PC-3 (cell line): Measurements from ENCODE around the gene ADAM12. TPM values are rescaled to one million over a fixed set of nuclear protein-coding genes. Genes with fewer than 3 reads are reported as not detected.

Experiments used
- ATAC-seq: fragments of 200-7000 bp; cut with Tn5 transposase; 2 replicates; pipeline ENCODE4 v1.9.1; 2020; ENCODE audit warnings: mild to moderate bottlenecking, moderate library complexity
- BruUV-seq: library from RNA; stranded (reverse); fragments of 400-500 nt; replicated peaks from 2 replicates; lab custom pipeline; 2021; lab: Mats Ljungman, UMichigan
- CTCF ChIA-PET: fragments of 300-600 bp; sonication (Branson Sonifier 250); formaldehyde crosslinking; loops from one replicate; lab custom pipeline; 2022; ENCODE audit warnings: antibody characterized with exemption; lab: Charles Lee
- POLR2A ChIA-PET: fragments of 300-600 bp; sonication (Branson Sonifier 250); formaldehyde crosslinking; loops from one replicate; lab custom pipeline; 2022; ENCODE audit warnings: antibody characterized with exemption; ENCODE audit not compliant: unreplicated experiment; lab: Charles Lee
- DNase-seq: peaks from one replicate; pipeline ENCODE4 v3.0.0-alpha.2; 2015
- H2AFZ ChIP-seq: fragments of 300-600 bp; sonication (generic); 2 replicates; pipeline ENCODE4 v1.6.0; 2016; ENCODE audit warnings: antibody characterized with exemption, low read length
- H3F3A ChIP-seq: fragments of 300-600 bp; sonication (generic); one replicate; pipeline ENCODE4 v1.6.0; 2017; ENCODE audit warnings: antibody characterized with exemption, low read length, control low read depth, mild to moderate bottlenecking; ENCODE audit not compliant: unreplicated experiment
- H3K27ac ChIP-seq: fragments of 300-600 bp; sonication (generic); 2 replicates; pipeline ENCODE4 v1.5.1; 2016; ENCODE audit warnings: mild to moderate bottlenecking, low read length
- H3K27me3 ChIP-seq: fragments of 300-600 bp; sonication (generic); 2 replicates; pipeline ENCODE4 v1.6.1; 2016; ENCODE audit warnings: low read length, mixed read lengths
- H3K36me3 ChIP-seq: fragments of 300-600 bp; sonication (generic); 2 replicates; pipeline ENCODE4 v1.6.1; 2016; ENCODE audit warnings: low read depth, mixed run types, low read length, mixed read lengths
- H3K4me1 ChIP-seq: fragments of 300-600 bp; sonication (generic); 2 replicates; pipeline ENCODE4 v1.5.1; 2016; ENCODE audit warnings: low read length; ENCODE audit not compliant: insufficient read depth
- H3K4me2 ChIP-seq: fragments of 300-600 bp; sonication (generic); 2 replicates; pipeline ENCODE4 v1.6.0; 2016; ENCODE audit warnings: low read length
- H3K4me3 ChIP-seq: fragments of 300-600 bp; sonication (generic); 2 replicates; pipeline ENCODE4 v1.5.1; 2016; ENCODE audit warnings: mild to moderate bottlenecking, low read length, mixed read lengths
- H3K79me2 ChIP-seq: fragments of 300-600 bp; sonication (generic); 2 replicates; pipeline ENCODE4 v1.6.1; 2017; ENCODE audit warnings: low read length, mixed read lengths
- H3K9ac ChIP-seq: fragments of 300-600 bp; sonication (generic); 2 replicates; pipeline ENCODE4 v1.6.0; 2016; ENCODE audit warnings: mild to moderate bottlenecking, low read length
- H3K9me2 ChIP-seq: fragments of 300-600 bp; sonication (generic); replicated peaks from 2 replicates; pipeline ENCODE4 v1.6.1; 2016; ENCODE audit warnings: mixed run types, low read length, mixed read lengths
- H3K9me3 ChIP-seq: fragments of 300-600 bp; sonication (generic); 2 replicates; pipeline ENCODE4 v1.6.1; 2016; ENCODE audit warnings: low read length, mixed read lengths
- H4K20me1 ChIP-seq: fragments of 300-600 bp; sonication (generic); 2 replicates; pipeline ENCODE4 v1.6.1; 2016; ENCODE audit warnings: low read length, mixed read lengths
- CTCF ChIP-seq: fragments of 300-600 bp; sonication (generic); conservative IDR thresholded peaks from 2 replicates; pipeline ENCODE4 v1.5.1; 2017; ENCODE audit warnings: antibody characterized with exemption, low read depth, mild to moderate bottlenecking, low read length
- EZH2 ChIP-seq: fragments of 300-600 bp; sonication (generic); IDR thresholded peaks from one replicate; pipeline ENCODE4 v1.6.1; 2017; ENCODE audit warnings: antibody characterized with exemption, mild to moderate bottlenecking, low read length; ENCODE audit not compliant: unreplicated experiment
- EZH2phosphoT487 ChIP-seq: fragments of 300-600 bp; sonication (generic); IDR thresholded peaks from 2 replicates; pipeline ENCODE4 v1.6.1; 2018; ENCODE audit warnings: mild to moderate bottlenecking, antibody characterized with exemption, low read length, borderline replicate concordance
- intact Hi-C: fragments of 100-400 bp; cut with micrococcal nuclease; formaldehyde crosslinking; loops from 2 replicates; pipeline ENCODE4 v1.9.0; 2023
- total RNA-seq: library from RNA; depleted of rRNA; stranded (reverse); fragments of >200 nt; gene quantifications from 2 replicates; pipeline ENCODE4 v1.2.3, GENCODE V29; 2014

The ADAM12 gene
- total RNA-seq, 1 experiment from 2014 or later: 3.4 TPM

- no peak overlapping the region for H3K4me3 ChIP-seq
- CTCF ChIA-PET: no interaction called here
- no peak overlapping the region for H3K9ac ChIP-seq
- H3F3A ChIP-seq: no peaks in the 10 kb centered on the region
- TF ChIP-seq CTCF (no peak), EZH2phosphoT487 (no peak), EZH2 (no peak)
- no peaks in the 10 kb centered on the region for H3K9me2 ChIP-seq
- no peaks in the 10 kb centered on the region for H3K36me3 ChIP-seq
- no peaks in the 10 kb centered on the region for H3K79me2 ChIP-seq
- H2AFZ ChIP-seq: no peak overlapping the region
- no peaks in the 10 kb centered on the region for H4K20me1 ChIP-seq
- H3K4me1 ChIP-seq: 0 out of 2 replicates have a peak, but pooled peaks cover 3% of the 10 kb centered on the region
- H3K9me3 ChIP-seq: no peaks in the 10 kb centered on the region
- no peak for DNase-seq
- POLR2A ChIA-PET: no interaction called here
- H3K4me2 ChIP-seq: no peak overlapping the region
- no TSS peak for BruUV-seq
- H3K27me3 ChIP-seq: no peaks in the 10 kb centered on the region
- ATAC-seq: no peak
- intact Hi-C loops: no loop called here
- H3K27ac ChIP-seq: no peak overlapping the region
These were observed 19.1 kb downstream of the ADAM12 start for GRCh38 chr10:126369125-126369710.

- H3K79me2 ChIP-seq: no peaks in the 10 kb centered on the region
- CTCF ChIA-PET: no interaction called here
- H3K36me3 ChIP-seq: no peaks in the 10 kb centered on the region
- no peaks in the 10 kb centered on the region for H3K27me3 ChIP-seq
- no peaks in the 10 kb centered on the region for H3K4me1 ChIP-seq
- POLR2A ChIA-PET: no interaction called here
- no peak overlapping the region for H3K4me2 ChIP-seq
- H3K27ac ChIP-seq: no peak overlapping the region
- no peak overlapping the region for H3K9ac ChIP-seq
- H3K9me3 ChIP-seq: no peaks in the 10 kb centered on the region
- H3F3A ChIP-seq: no peaks in the 10 kb centered on the region
- intact Hi-C loops: no loop called here
- ATAC-seq (no peak), DNase-seq (no peak)
- H3K9me2 ChIP-seq: no peaks in the 10 kb centered on the region
- no peak overlapping the region for H3K4me3 ChIP-seq
- no peaks in the 10 kb centered on the region for H4K20me1 ChIP-seq
- TF ChIP-seq CTCF (no peak), EZH2 (no peak), EZH2phosphoT487 (no peak)
- BruUV-seq: no TSS peak
- H2AFZ ChIP-seq: no peak overlapping the region
These were observed 31.1 kb downstream of the ADAM12 start for GRCh38 chr10:126357169-126357568.

GRCh38 chr10:126353666-126354065 is 34.6 kb downstream of the ADAM12 start:
- Histone ChIP-seq H3K9ac (no peak overlapping the region), H3K9me2 (no peaks in the 10 kb centered on the region), H2AFZ (no peak overlapping the region), H4K20me1 (no peaks in the 10 kb centered on the region), H3F3A (no peaks in the 10 kb centered on the region), H3K27me3 (no peaks in the 10 kb centered on the region), H3K4me3 (no peak overlapping the region), H3K79me2 (no peaks in the 10 kb centered on the region), H3K4me1 (peaks cover 14% of the 10 kb centered on the region), H3K9me3 (no peaks in the 10 kb centered on the region), H3K27ac (no peak overlapping the region), H3K36me3 (no peaks in the 10 kb centered on the region), H3K4me2 (no peak overlapping the region)
- ChIA-PET CTCF (no interaction called here), POLR2A (no interaction called here)
- intact Hi-C loops: no loop called here
- TF ChIP-seq EZH2phosphoT487 (no peak), CTCF (no peak), EZH2 (no peak)
- no peak for ATAC-seq
- no peak for DNase-seq
- BruUV-seq: no TSS peak
